HL-60 (cell line): Measurements from ENCODE around the gene GRK2.

Experiments used
- DNase-seq, 2 experiments: peaks; one replicate each; pipeline ENCODE4 v3.0.0-alpha.2; 2010 to 2020; ENCODE audit warnings: low read depth in 1 of 2, low spot score in 1 of 2
- H3K27ac ChIP-seq: fragments of 250-450 bp; sonication (Bioruptor Pico); replicated peaks from 2 replicates; pipeline ENCODE4 v1.5.1; 2020; ENCODE audit warnings: mild to moderate bottlenecking, moderate library complexity
- H3K27me3 ChIP-seq: fragments of 250-450 bp; sonication (Bioruptor Pico); 2 replicates; pipeline ENCODE4 v1.5.1; 2021; ENCODE audit warnings: mild to moderate bottlenecking, moderate library complexity; ENCODE audit not compliant: insufficient read depth, poor library complexity, severe bottlenecking
- H3K4me3 ChIP-seq: replicated peaks from 2 replicates; pipeline ENCODE4 v1.5.1; 2011; ENCODE audit warnings: mild to moderate bottlenecking, control low read depth, low read length; ENCODE audit not compliant: insufficient read depth
- CTCF ChIP-seq: IDR thresholded peaks from one replicate; pipeline ENCODE4 v1.5.1; 2011; ENCODE audit warnings: low read length, control low read depth, inconsistent platforms; ENCODE audit not compliant: insufficient read depth
- GABPA ChIP-seq: IDR thresholded peaks from 2 replicates; pipeline ENCODE4 v1.6.1; 2012; ENCODE audit warnings: low read depth
- POLR2AphosphoS5 ChIP-seq: IDR thresholded peaks from 2 replicates; pipeline ENCODE4 v1.6.1; 2012; ENCODE audit warnings: low read depth
- REST ChIP-seq: IDR thresholded peaks from 2 replicates; pipeline ENCODE4 v1.6.1; 2012; ENCODE audit warnings: low read depth; ENCODE audit not compliant: insufficient replicate concordance
- SPI1 ChIP-seq: IDR thresholded peaks from 2 replicates; pipeline ENCODE4 v1.6.1; 2012; ENCODE audit warnings: low read depth, mild to moderate bottlenecking, borderline replicate concordance

Gene GRK2

GRCh38 chr11:67248653-67249052, 17.6 kb upstream of the GRK2 start:
- no peaks in the 10 kb centered on the region for H3K27me3 ChIP-seq
- no peak overlapping the region for H3K27ac ChIP-seq
- no peak overlapping the region for H3K4me3 ChIP-seq
- DNase-seq: no peak
- no peak for TF ChIP-seq REST
- no peak for TF ChIP-seq GABPA
- TF ChIP-seq SPI1: no peak
- no peak for TF ChIP-seq CTCF
- no peak for TF ChIP-seq POLR2AphosphoS5

GRCh38 chr11:67250059-67251043, 15.9 kb upstream of the GRK2 start:
- Histone ChIP-seq H3K27ac (no peak overlapping the region), H3K27me3 (no peaks in the 10 kb centered on the region), H3K4me3 (no peak overlapping the region)
- DNase-seq: no peak
- TF ChIP-seq REST (no peak), GABPA (no peak), CTCF (no peak), POLR2AphosphoS5 (no peak), SPI1 (no peak)

- no peak overlapping the region for H3K4me3 ChIP-seq
- H3K27me3 ChIP-seq: no peaks in the 10 kb centered on the region
- DNase-seq: no peak
- no peak for TF ChIP-seq REST
- no peak for TF ChIP-seq CTCF
- no peak for TF ChIP-seq SPI1
- TF ChIP-seq GABPA: no peak
- TF ChIP-seq POLR2AphosphoS5: no peak
- no peak overlapping the region for H3K27ac ChIP-seq
Observed at GRCh38 chr11:67251841-67252240, 14.4 kb upstream of the GRK2 start.
